ENCODE data around the gene ADORA2A. TPM values are rescaled to one million over a fixed set of nuclear protein-coding genes. Genes with fewer than 3 reads are reported as not detected.

Gene ADORA2A
- total and polyA plus RNA-seq, 2 of the 8 experiments (the other 6 are each of a cell fraction or from before 2014, with no cell fraction given) = 7.1 to 20.3 TPM

- TF ChIP-seq, protein P1, sequence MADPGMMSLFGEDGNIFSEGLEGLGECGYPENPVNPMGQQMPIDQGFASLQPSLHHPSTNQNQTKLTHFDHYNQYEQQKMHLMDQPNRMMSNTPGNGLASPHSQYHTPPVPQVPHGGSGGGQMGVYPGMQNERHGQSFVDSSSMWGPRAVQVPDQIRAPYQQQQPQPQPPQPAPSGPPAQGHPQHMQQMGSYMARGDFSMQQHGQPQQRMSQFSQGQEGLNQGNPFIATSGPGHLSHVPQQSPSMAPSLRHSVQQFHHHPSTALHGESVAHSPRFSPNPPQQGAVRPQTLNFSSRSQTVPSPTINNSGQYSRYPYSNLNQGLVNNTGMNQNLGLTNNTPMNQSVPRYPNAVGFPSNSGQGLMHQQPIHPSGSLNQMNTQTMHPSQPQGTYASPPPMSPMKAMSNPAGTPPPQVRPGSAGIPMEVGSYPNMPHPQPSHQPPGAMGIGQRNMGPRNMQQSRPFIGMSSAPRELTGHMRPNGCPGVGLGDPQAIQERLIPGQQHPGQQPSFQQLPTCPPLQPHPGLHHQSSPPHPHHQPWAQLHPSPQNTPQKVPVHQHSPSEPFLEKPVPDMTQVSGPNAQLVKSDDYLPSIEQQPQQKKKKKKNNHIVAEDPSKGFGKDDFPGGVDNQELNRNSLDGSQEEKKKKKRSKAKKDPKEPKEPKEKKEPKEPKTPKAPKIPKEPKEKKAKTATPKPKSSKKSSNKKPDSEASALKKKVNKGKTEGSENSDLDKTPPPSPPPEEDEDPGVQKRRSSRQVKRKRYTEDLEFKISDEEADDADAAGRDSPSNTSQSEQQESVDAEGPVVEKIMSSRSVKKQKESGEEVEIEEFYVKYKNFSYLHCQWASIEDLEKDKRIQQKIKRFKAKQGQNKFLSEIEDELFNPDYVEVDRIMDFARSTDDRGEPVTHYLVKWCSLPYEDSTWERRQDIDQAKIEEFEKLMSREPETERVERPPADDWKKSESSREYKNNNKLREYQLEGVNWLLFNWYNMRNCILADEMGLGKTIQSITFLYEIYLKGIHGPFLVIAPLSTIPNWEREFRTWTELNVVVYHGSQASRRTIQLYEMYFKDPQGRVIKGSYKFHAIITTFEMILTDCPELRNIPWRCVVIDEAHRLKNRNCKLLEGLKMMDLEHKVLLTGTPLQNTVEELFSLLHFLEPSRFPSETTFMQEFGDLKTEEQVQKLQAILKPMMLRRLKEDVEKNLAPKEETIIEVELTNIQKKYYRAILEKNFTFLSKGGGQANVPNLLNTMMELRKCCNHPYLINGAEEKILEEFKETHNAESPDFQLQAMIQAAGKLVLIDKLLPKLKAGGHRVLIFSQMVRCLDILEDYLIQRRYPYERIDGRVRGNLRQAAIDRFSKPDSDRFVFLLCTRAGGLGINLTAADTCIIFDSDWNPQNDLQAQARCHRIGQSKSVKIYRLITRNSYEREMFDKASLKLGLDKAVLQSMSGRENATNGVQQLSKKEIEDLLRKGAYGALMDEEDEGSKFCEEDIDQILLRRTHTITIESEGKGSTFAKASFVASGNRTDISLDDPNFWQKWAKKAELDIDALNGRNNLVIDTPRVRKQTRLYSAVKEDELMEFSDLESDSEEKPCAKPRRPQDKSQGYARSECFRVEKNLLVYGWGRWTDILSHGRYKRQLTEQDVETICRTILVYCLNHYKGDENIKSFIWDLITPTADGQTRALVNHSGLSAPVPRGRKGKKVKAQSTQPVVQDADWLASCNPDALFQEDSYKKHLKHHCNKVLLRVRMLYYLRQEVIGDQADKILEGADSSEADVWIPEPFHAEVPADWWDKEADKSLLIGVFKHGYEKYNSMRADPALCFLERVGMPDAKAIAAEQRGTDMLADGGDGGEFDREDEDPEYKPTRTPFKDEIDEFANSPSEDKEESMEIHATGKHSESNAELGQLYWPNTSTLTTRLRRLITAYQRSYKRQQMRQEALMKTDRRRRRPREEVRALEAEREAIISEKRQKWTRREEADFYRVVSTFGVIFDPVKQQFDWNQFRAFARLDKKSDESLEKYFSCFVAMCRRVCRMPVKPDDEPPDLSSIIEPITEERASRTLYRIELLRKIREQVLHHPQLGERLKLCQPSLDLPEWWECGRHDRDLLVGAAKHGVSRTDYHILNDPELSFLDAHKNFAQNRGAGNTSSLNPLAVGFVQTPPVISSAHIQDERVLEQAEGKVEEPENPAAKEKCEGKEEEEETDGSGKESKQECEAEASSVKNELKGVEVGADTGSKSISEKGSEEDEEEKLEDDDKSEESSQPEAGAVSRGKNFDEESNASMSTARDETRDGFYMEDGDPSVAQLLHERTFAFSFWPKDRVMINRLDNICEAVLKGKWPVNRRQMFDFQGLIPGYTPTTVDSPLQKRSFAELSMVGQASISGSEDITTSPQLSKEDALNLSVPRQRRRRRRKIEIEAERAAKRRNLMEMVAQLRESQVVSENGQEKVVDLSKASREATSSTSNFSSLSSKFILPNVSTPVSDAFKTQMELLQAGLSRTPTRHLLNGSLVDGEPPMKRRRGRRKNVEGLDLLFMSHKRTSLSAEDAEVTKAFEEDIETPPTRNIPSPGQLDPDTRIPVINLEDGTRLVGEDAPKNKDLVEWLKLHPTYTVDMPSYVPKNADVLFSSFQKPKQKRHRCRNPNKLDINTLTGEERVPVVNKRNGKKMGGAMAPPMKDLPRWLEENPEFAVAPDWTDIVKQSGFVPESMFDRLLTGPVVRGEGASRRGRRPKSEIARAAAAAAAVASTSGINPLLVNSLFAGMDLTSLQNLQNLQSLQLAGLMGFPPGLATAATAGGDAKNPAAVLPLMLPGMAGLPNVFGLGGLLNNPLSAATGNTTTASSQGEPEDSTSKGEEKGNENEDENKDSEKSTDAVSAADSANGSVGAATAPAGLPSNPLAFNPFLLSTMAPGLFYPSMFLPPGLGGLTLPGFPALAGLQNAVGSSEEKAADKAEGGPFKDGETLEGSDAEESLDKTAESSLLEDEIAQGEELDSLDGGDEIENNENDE (IDR thresholded peaks at IDR 0.05; ENCODE audit: insufficient replicate concordance, low read length) = no peak
- no peak for TF ChIP-seq FOSL1 (IDR thresholded peaks at IDR 0.05; ENCODE audit: insufficient read depth, low read depth, low read length)
- no peak for TF ChIP-seq BACH1 (IDR thresholded peaks at IDR 0.05; ENCODE audit: low read length)
- TF ChIP-seq CBX8 (IDR thresholded peaks at IDR 0.05; ENCODE audit: borderline replicate concordance, low read depth, low read length) = no peak
- TF ChIP-seq JUND (IDR thresholded peaks at IDR 0.05; ENCODE audit: low read length) = no peak
- no peak for TF ChIP-seq SAP30 (IDR thresholded peaks at IDR 0.05; ENCODE audit: insufficient read depth, insufficient replicate concordance, low read length)
- TF ChIP-seq, protein P2, sequence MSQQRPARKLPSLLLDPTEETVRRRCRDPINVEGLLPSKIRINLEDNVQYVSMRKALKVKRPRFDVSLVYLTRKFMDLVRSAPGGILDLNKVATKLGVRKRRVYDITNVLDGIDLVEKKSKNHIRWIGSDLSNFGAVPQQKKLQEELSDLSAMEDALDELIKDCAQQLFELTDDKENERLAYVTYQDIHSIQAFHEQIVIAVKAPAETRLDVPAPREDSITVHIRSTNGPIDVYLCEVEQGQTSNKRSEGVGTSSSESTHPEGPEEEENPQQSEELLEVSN (IDR thresholded peaks at IDR 0.05) = no peak
- no peak for TF ChIP-seq CHD2 (IDR thresholded peaks at IDR 0.05; ENCODE audit: low read length)
These were observed 7.1 kb upstream of the ADORA2A start (continued) for GRCh38 chr22:24420072-24420976.
